HG03460 (cell line): ENCODE measurements around the gene FAM151A.

ENCODE experiments used
- ATAC-seq: cut with Tn5 transposase; IDR thresholded peaks from one replicate; pipeline ENCODE4 v1.9.1; 2021; ENCODE audit not compliant: unreplicated experiment

FAM151A gene

GRCh38 chr1:54581621-54582035 lies 41.7 kb downstream of the FAM151A start:
- no peak for ATAC-seq

- ATAC-seq, result no peak
These were observed 42.3 kb downstream of the FAM151A start for GRCh38 chr1:54580856-54581550.

DNA sequence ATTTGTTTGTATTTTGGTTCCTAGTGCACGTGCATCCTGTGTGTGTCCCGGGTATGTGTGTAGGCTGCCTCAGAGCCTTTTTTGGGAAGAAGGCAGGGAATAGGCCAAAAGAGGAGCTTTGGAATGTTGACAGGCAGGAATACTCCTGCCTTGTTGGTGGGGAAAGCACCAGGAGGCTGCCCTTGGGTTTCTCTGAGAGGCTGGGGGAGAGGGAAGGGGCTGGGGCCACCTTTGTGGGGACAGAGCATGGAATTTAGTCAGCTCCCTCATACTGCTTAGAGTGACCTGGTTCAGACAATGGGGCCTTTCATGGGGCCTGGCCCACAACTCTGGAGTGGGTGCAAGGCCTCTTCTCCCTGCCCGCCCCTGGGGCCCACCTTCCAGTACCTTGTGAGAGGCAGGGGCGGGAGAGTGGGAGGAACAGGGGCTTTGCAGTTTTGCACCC lies 44.0 kb downstream of the FAM151A start:
- no peak for ATAC-seq

GRCh38 chr1:54577612-54578011 lies 45.7 kb downstream of the FAM151A start:
- no peak for ATAC-seq

DNA sequence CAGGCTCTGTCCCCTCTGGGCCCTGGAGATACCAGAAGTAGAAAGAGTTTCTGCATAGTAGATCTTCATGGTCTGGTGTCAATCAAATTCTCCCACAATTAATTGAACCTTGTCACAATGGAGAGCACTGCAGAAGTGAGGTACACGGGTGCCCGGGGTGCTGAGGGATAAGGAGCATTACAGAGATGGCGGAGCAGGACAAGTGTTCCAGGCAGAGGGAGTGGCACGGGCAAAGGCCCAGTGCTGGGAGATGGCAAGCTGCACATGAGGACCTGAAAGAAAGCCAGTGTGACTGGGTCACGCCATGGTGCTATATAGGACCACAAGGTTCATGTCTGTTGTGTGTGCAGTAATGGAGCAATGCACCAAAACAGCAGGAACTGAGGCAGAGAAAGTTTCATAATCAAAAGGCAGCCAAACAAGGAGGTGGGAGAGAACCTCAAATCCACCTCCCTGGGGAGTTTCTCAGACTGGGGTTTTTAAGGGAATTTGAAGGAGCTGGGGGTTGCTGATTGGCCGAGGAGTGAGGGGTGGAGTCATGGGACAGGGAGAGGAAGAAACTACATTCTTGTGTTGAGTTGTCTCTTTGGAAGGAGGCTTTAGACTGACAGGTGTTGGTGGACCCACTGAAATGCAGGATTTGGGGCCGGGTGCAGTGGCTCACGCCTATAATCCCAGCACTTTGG lies 47.6 kb downstream of the FAM151A start:
- no peak for ATAC-seq

GRCh38 chr1:54575161-54575560 lies 48.2 kb downstream of the FAM151A start:
- ATAC-seq, result no peak

DNA sequence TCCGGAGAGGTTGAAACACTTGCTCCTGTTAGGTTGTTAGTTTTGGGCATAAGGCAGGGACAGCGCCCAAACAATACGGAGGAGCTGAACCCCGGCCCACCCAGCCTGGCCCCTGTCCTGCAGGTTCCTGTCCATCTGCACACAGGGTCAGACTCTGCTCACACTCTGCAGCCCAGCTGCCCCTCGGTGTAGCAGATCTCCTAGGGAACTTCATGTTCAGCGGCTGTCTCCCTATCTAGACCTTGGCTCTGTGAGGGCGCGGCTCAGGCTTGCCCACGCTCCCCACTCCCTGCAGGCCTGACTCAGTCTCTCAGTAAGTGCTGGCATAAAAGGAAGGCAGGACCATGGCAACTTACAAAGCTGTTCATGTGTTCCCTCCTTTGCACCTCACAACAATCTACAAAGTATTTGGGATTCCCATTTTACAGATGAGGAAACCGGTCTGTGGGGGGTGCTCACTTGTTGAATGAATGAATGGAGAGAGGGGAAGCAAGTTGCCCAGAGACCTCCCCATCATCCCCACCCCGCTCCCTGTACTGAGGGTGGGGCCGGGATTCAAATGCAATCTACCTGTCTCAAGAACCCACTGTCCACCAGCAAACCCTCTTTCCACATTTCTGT lies 49.1 kb downstream of the FAM151A start:
- no peak for ATAC-seq

DNA sequence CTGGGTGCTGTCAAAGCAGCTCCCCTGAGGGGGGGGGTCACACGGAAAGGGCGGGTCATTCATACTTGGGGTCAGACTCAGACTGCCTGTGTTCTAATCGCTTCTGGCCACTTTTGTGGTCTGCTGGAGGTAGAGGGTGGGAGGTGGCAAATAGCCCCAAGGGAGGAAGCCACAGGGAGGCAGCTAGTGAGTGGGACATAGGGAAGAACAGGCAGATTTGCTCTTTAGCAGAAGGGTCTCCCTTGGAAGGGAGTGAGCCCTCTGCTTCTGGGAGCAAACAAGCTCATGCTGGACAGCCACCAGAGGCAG lies 50.8 kb downstream of the FAM151A start:
- ATAC-seq, result no peak

DNA sequence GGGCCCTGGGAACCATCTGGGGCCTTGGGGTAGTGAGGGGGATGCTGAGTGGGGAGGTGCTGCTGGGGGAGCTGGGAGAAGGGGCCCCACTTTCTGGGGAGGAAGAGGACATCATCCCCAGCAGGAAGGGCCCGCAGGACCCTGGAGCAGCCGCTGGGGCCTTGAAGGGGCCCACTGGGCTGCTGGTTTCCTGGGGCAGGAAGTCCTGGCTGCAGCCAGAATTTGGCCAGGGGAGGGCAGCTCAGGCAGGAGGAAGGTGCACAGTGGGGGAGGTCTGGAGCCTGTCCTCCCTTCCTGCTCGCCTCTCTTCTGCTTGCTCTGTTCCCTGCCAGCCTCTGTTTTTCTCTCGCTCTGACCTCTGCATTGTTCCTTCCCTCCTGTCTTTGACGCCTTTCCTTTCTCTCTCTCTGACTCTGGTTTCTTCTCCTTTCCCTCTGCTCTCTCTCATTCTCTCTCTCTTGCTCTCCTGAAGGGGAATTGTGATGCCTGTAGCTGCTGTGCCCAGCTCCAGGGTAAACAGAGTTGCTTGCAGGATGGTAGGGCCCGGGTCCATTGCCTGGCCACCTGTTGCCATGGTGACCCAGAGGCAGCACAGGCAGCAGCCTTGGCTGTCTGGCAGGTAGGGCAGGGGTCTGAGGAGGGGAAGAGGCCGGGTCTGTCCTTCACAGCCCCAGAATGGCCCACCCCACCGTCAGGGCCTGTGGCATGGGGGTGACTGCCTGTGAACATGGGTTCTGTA lies 51.4 kb downstream of the FAM151A start:
- ATAC-seq, result no peak

GRCh38 chr1:54571326-54571725 lies 52.0 kb downstream of the FAM151A start:
- no peak for ATAC-seq

DNA sequence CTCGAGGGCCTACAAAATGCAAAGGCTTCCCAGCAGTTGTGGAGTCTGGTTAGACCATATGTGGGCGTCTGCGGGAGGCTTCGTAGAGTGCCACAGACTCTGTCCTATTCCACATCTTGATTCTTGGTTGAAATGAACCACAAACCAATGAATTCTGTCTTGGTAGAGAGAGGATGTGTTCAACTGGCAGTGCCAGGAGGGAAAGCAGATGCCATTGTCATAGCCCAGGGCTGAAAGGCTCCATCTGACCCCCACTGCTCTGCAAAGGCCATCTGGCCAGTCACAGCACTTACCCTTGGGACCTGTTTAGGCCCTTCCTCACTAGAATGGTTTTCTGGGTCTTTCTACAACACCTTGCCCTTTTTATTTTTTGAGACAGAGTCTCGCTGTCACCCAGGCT lies 53.2 kb downstream of the FAM151A start:
- no peak for ATAC-seq

GRCh38 chr1:54569339-54569738 lies 54.0 kb downstream of the FAM151A start:
- ATAC-seq, result no peak

- ATAC-seq, result no peak
These were observed 55.4 kb downstream of the FAM151A start for GRCh38 chr1:54567961-54568360.

DNA sequence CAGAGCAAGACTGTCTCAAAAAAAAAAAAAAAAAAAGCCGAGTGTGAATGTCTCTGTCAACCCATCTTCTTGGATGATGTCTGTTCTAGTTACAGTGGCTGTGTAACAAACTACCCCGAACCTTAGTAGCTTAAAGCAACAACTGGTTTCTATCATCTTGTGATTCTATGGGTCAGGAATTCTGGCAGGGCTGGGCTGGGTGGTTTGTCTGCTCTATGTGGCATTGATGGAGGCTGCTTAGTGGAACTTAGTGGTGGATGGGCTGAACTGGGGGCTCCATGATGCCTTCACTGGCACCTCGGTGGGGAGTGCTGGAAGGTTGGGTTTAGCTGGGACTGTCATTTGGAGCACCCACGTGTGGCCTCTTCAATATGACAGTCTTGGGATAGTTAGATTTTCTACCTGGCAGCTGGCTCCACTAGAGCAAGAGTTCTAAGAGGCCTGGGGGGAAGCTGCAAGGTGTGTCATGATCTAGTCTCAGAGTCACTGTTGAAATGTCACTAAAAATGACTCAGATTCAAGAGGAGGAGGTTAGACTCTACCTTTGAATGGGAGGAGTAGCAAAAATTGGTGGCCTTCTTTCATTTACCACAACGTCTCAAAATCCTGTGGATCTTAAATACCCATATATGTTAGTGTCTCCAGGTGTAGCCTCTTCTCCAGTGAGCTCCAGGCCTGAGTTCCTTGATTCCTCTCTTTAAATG lies 56.7 kb downstream of the FAM151A start:
- no peak for ATAC-seq

DNA sequence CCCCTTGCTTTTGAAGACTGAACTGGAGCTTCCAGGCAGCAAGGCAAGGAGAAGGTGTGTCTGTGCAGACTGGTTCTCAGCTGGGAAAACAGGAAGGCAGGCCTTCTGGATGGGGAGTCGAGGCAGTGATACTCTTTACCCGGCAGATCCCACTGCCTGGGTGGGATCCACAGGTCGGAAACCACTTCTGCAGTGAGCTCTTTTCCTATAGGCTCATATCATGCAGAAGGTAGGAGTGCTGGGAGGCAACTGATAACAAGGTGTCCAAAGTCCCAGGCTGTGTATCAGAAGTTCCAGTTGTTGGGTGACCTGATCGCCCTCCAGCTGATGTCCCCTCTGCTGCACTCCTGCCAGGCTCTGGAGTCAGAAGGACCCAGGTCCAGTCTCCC lies 58.2 kb downstream of the FAM151A start:
- no peak for ATAC-seq

DNA sequence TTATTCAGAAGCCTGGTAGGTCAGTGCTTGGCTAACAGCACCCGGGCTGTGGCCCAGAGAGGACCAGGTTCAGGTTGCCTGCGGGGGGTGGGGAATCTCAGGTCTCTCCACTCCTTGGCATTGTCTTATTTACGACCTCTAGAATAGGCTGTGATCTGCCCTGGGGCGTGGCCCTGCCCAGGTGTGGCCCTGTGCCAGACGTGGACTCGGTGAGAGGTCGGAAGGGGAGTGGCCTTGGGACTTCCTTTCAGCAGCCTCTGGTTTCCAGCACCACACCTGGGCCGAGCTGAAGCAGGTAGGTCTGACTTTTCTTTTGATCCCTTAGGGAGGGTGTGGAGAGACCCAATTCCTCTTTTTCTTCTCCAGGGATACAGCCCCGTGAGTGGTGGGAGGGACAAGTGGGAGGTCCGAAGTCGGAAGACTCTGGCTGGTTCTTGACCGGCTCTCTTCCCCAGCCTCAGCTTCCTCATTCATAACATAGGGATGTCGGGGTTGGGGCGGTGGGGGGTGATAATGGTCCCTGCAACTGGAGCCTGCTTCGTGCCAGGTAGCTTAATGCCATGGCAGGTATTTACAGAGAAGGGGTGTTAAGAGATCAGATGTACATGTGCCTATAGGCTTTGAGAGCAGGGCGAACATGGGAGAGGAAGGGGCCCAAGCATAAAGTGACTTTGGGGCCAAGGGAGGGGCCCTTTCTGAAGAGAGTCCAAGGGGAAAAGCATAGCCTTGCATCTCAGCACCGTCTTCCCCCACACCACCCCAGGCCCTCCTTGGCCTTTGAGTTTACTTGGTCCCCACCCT lies 58.8 kb downstream of the FAM151A start:
- ATAC-seq, result no peak

DNA sequence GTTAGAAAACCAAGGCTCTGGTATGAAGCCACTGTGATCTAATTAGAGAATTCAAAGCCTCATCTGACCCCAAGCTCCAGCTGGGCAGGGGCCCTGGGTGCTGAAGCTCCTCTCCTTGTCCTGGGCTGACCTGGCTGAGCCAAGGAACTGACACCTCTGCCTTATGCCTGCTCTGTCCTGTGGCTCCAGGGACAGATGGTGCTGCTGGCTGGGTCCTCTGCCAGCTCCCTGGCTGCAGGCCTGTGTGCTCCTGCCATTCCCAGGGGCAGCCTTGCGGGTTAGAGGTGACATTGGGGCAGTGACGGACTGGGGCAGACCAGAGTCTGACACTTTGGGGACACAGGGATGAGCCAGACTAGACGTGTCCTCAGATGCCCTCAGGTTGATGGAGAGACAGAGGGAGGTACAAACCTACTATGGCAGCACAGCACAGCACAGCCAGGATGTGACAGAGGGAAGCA lies 63.5 kb downstream of the FAM151A start:
- no peak for ATAC-seq
